HPDE6-E6E7 (cell line): ENCODE results near the gene PDIA5.
A peak's percentile ranks its signal among the peaks of the same experiment; 100 is the strongest.

Experiments
- DNase-seq: peaks from one replicate; pipeline ENCODE4 v3.0.0; 2011; ENCODE audit warnings: missing footprints; ENCODE audit errors: extremely low spot score

The PDIA5 gene

GRCh38 chr3:123168605-123169004 lies 101.8 kb downstream of the PDIA5 start:
- no peak for DNase-seq

- DNase-seq, result no peak
Observed at GRCh38 chr3:123169492-123169929, 102.7 kb downstream of the PDIA5 start.

- DNase-seq, result no peak
Observed at GRCh38 chr3:123169930-123170329, 103.1 kb downstream of the PDIA5 start.

GRCh38 chr3:123180791-123181190 lies 114.0 kb downstream of the PDIA5 start:
- DNase-seq, result no peak

- no peak for DNase-seq
Observed at GRCh38 chr3:123186695-123187094, 119.9 kb downstream of the PDIA5 start.

GRCh38 chr3:123188058-123188457 lies 121.2 kb downstream of the PDIA5 start:
- no peak for DNase-seq

- DNase-seq, result no peak
Observed at GRCh38 chr3:123193448-123194101, 126.8 kb downstream of the PDIA5 start.

- DNase-seq, result no peak
Observed at GRCh38 chr3:123194552-123194951, 127.7 kb downstream of the PDIA5 start.

- no peak for DNase-seq
Observed at GRCh38 chr3:123198372-123198771, 131.5 kb downstream of the PDIA5 start.

- no peak for DNase-seq
Observed at GRCh38 chr3:123201223-123201556, 134.4 kb downstream of the PDIA5 start.

- DNase-seq, result peak; percentile 98
Observed at GRCh38 chr3:123201557-123202427, 135.0 kb downstream of the PDIA5 start, which contains the start of gene SEC22A. Gene SEC22A, plus strand, starts transcription at chr3:123201943. Its CDS starts 7,275 bp downstream, at chr3:123209218.

- DNase-seq, result peak; percentile 3
Observed at GRCh38 chr3:123202451-123202850, 135.6 kb downstream of the PDIA5 start.
